T-cell (primary cell): ENCODE results near the gene FAM20C. TPM values are rescaled to one million over a fixed set of nuclear protein-coding genes. Genes with fewer than 3 reads are reported as not detected.

Experiments
- ATAC-seq, 4 experiments: fragments of 200-7000 bp in 3 of 4; fragments of 150-1000 bp in 1 of 4; cut with Tn5 transposase; replicated peaks in 1 of 4; 1 replicate in 3 of 4; 2 replicates in 1 of 4; pipeline ENCODE4 v1.10.0; 2021; ENCODE audit warnings: moderate library complexity in 3 of 4, mild to moderate bottlenecking in 2 of 4, moderate number of reproducible peaks in 1 of 4
- CTCF ChIA-PET, 2 donors: fragments of 300-600 bp; sonication (Branson Sonifier 250); formaldehyde crosslinking; loops; one replicate each; lab custom pipeline; 2022; ENCODE audit warnings: antibody characterized with exemption in 2 of 2; lab: Charles Lee
- POLR2A ChIA-PET, 2 donors: fragments of 300-600 bp; sonication (Branson Sonifier 250); formaldehyde crosslinking; loops; one replicate each; lab custom pipeline; 2022; ENCODE audit warnings: antibody characterized with exemption in 2 of 2; lab: Charles Lee
- DNase-seq, 35 experiments: peaks; one replicate each; pipeline versions ENCODE4 v3.0.0 to v3.0.0-alpha.2; 2013 to 2023
- H3K27ac ChIP-seq: one replicate; pipeline ENCODE4 v1.5.1; 2013; ENCODE audit warnings: low read length
- H3K27me3 ChIP-seq, 2 experiments: replicated peaks in 1 of 2; 1 replicate in 1 of 2; 2 replicates in 1 of 2; pipeline versions ENCODE4 v1.6.1 to v1.7.0; 2013; ENCODE audit warnings: low read length in 1 of 2, mixed read lengths in 1 of 2; ENCODE audit not compliant: control insufficient read depth in 2 of 2, insufficient read depth in 2 of 2; ENCODE audit errors: extremely low read depth in 1 of 2
- H3K36me3 ChIP-seq, 2 donors: 1 replicate in 1 of 2; 2 replicates in 1 of 2; pipeline versions ENCODE4 v1.6.1 to v1.7.0; 2013; ENCODE audit warnings: low read length in 1 of 2; ENCODE audit not compliant: control insufficient read depth in 2 of 2, insufficient read depth in 1 of 2; ENCODE audit errors: extremely low read depth in 1 of 2
- H3K4me1 ChIP-seq, 2 experiments: 1 replicate in 1 of 2; 2 replicates in 1 of 2; pipeline versions ENCODE4 v1.6.1 to v1.7.0; 2013; ENCODE audit warnings: low read length in 2 of 2, mixed read lengths in 1 of 2; ENCODE audit not compliant: insufficient read depth in 2 of 2, control insufficient read depth in 1 of 2; ENCODE audit errors: extremely low read depth in 1 of 2
- H3K4me3 ChIP-seq, 2 donors: 1 replicate in 1 of 2; 2 replicates in 1 of 2; pipeline versions ENCODE4 v1.5.1 to v1.7.0; 2013; ENCODE audit warnings: mild to moderate bottlenecking in 2 of 2, low read length in 1 of 2, moderate library complexity in 1 of 2; ENCODE audit not compliant: control insufficient read depth in 1 of 2; ENCODE audit errors: extremely low read depth in 1 of 2
- H3K9me3 ChIP-seq: 2 replicates; pipeline ENCODE4 v1.7.0; 2013
- H3K27ac Mint-ChIP-seq, 2 donors: one replicate each; pipeline ENCODE4 v1.8.0; 2020 to 2021; ENCODE audit warnings: mild to moderate bottlenecking in 2 of 2, mixed read lengths in 2 of 2
- H3K27me3 Mint-ChIP-seq, 2 donors: one replicate each; pipeline ENCODE4 v1.8.0; 2021 to 2022; ENCODE audit warnings: mixed read lengths in 2 of 2
- H3K36me3 Mint-ChIP-seq: one replicate; pipeline ENCODE4 v1.8.0; 2021; ENCODE audit warnings: mixed read lengths
- H3K4me1 Mint-ChIP-seq, 3 donors: one replicate each; pipeline ENCODE4 v1.8.0; 2020 to 2022; ENCODE audit warnings: mixed read lengths in 3 of 3, mild to moderate bottlenecking in 1 of 3
- H3K4me3 Mint-ChIP-seq, 3 donors: one replicate each; pipeline ENCODE4 v1.8.0; 2020 to 2022; ENCODE audit warnings: mild to moderate bottlenecking in 3 of 3, mixed read lengths in 3 of 3, moderate library complexity in 3 of 3
- H3K9me3 Mint-ChIP-seq, 3 donors: one replicate each; pipeline ENCODE4 v1.8.0; 2020 to 2022; ENCODE audit warnings: mixed read lengths in 3 of 3
- WGBS: methylation state at CpG from one replicate; pipeline ENCODE4 v1.1.5; 2013; ENCODE audit warnings: missing lambda C conversion rate; ENCODE audit not compliant: insufficient coverage; 5-methylcytosine and 5-hydroxymethylcytosine counted together
- total RNA-seq, 35 experiments: library from RNA in 6 of 35; stranded (reverse) in 6 of 35; fragments of 120-200 nt in 1 of 35; gene quantifications; one replicate each; pipeline versions ENCODE4 v1.2.1 to v1.2.4 and lab custom pipeline; 2013 to 2026

The FAM20C gene
- total RNA-seq, 5 donors from 2014 or later (not counting 1 experiment from before 2014, with no cell fraction given), result 0.18 to 2.0 (median 1.2) TPM

DNA sequence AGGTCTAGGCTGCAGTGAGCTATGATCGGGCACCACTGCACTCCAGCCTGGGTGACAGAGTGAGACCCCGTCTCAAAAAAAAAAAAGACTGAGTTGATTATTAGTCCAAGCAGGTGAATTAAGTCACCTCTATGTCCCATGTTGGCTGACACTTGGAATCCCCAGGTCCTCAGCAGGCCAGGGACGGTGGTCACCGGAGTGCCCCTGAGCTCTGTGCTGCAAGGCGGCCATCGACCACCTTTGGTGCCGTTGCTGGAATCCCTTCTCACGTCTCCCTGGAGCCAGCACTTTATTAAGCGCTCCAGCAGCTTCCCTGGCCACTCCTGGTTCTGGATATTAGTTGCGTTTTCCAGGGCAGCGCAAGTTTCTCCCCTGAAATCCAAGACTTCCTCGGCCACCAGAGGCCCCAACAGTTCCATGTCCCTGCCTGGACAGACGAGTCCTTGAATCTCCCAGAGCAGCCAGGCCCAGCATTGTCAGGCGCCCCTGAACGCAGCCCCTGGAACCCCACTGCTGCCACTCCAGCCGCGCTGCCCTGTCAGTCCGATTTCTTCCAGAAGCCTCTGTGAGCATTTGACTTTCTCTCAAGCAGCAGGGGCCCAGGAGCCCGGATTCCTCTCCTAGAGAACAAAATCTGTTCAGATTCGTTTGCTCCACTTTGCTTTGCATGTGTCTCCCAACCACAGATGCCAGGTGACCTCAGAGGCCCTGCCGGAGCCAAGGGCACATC is 59.2 kb downstream of the FAM20C start:
- no peaks in the 10 kb centered on the region for H3K9me3 Mint-ChIP-seq
- DNase-seq (no peak), ATAC-seq (no peak)
- no peak overlapping the region for H3K27ac Mint-ChIP-seq
- peaks cover 0 to 4% of the 10 kb centered on the region in 2 donors for H3K27me3 Mint-ChIP-seq
- POLR2A ChIA-PET, result no interaction called here
- H3K4me3 Mint-ChIP-seq, result no peak overlapping the region
- Histone ChIP-seq H3K27ac (no peak overlapping the region), H3K4me3 (no peak overlapping the region), H3K27me3 (peaks cover 0 to 11% of the 10 kb centered on the region in 2 experiments), H3K9me3 (no peaks in the 10 kb centered on the region), H3K4me1 (no peaks in the 10 kb centered on the region), H3K36me3 (no peaks in the 10 kb centered on the region)
- no peaks in the 10 kb centered on the region for H3K36me3 Mint-ChIP-seq
- H3K4me1 Mint-ChIP-seq, result no peaks in the 10 kb centered on the region
- WGBS, result 86% methylated on average over 21 of the region's 21 CpGs
- CTCF ChIA-PET, result no interaction called here

- Histone ChIP-seq H3K36me3 (no peaks in the 10 kb centered on the region), H3K27me3 (peaks cover 0 to 16% of the 10 kb centered on the region in 2 experiments), H3K27ac (no peak overlapping the region), H3K9me3 (no peaks in the 10 kb centered on the region), H3K4me1 (no peaks in the 10 kb centered on the region), H3K4me3 (no peak overlapping the region)
- Mint-ChIP-seq H3K4me1 (no peaks in the 10 kb centered on the region), H3K9me3 (no peaks in the 10 kb centered on the region), H3K4me3 (no peak overlapping the region), H3K27ac (no peak overlapping the region), H3K27me3 (peaks cover 0 to 4% of the 10 kb centered on the region in 2 donors), H3K36me3 (no peaks in the 10 kb centered on the region)
- 83% methylated on average over 27 of the region's 29 CpGs for WGBS
- ATAC-seq (no peak), DNase-seq (no peak)
- ChIA-PET CTCF (no interaction called here), POLR2A (no interaction called here)
Measured at GRCh38 chr7:252216-252965, 60.0 kb downstream of the FAM20C start.

GRCh38 chr7:252981-253380 is 60.6 kb downstream of the FAM20C start:
- POLR2A ChIA-PET, result no interaction called here
- CTCF ChIA-PET, result no interaction called here
- 88% methylated on average over 22 of the region's 22 CpGs for WGBS
- Mint-ChIP-seq H3K9me3 (no peaks in the 10 kb centered on the region), H3K4me3 (no peak overlapping the region), H3K4me1 (no peaks in the 10 kb centered on the region), H3K27ac (no peak overlapping the region), H3K27me3 (peaks cover 0 to 4% of the 10 kb centered on the region in 2 donors), H3K36me3 (no peaks in the 10 kb centered on the region)
- no peak overlapping the region for H3K4me3 ChIP-seq
- peaks cover 0 to 17% of the 10 kb centered on the region in 2 experiments for H3K27me3 ChIP-seq
- DNase-seq, result no peak
- H3K9me3 ChIP-seq, result no peaks in the 10 kb centered on the region
- no peak overlapping the region for H3K27ac ChIP-seq
- ATAC-seq, result no peak
- no peaks in the 10 kb centered on the region for H3K36me3 ChIP-seq
- no peaks in the 10 kb centered on the region for H3K4me1 ChIP-seq

DNA sequence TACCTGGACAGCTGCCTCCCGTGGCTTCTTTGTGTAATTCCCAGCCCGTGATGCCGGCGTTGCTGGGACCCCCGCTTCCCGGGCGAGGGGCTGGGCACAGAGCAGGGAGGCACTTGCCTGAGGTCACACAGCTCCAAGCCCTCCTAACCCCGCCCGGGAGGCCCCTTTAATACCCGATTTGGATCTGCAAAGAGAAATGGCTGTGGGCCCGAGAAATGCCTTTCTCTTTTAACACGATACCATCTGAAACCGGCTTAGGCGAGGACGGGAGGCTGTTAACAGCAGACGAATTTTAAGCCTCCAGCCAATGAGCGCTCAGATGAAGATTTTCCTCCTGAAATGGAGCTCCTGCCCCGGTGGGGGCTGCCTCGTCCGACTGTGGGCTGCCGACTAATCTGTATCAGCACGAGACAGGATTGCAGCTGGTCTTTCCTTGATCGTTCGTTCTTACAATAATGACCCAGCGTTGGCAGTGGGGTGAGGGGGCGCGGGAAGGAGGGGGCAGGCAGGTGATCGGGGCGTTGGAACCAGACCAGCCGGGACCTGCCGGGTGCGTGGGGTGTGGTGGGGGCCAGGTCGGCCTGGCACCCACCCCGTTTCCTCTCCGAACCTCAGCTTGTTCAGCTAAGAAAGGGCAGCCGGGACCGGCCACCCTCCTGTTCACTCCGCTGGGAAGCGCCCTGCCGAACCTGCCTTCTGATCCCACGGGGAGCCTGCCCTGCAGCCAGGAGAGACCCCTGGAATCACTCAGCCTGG is 61.4 kb downstream of the FAM20C start:
- no peak for ATAC-seq
- CTCF ChIA-PET, result no interaction called here

GRCh38 chr7:254337-255037 is 62.1 kb downstream of the FAM20C start:
- Mint-ChIP-seq H3K36me3 (no peaks in the 10 kb centered on the region), H3K4me3 (no peak overlapping the region), H3K9me3 (no peaks in the 10 kb centered on the region), H3K27ac (no peak overlapping the region), H3K4me1 (no peaks in the 10 kb centered on the region), H3K27me3 (peaks cover 0 to 4% of the 10 kb centered on the region in 2 donors)
- Histone ChIP-seq H3K9me3 (no peaks in the 10 kb centered on the region), H3K4me3 (no peak overlapping the region), H3K27ac (no peak overlapping the region), H3K36me3 (no peaks in the 10 kb centered on the region), H3K27me3 (peaks cover 0 to 17% of the 10 kb centered on the region in 2 experiments), H3K4me1 (no peaks in the 10 kb centered on the region)
- WGBS, result 89% methylated on average over 9 of the region's 31 CpGs
- CTCF ChIA-PET, result no interaction called here
- ATAC-seq (no peak), DNase-seq (no peak)
- POLR2A ChIA-PET, result no interaction called here

More for the DNA sequence above, 61.4 kb downstream of the FAM20C start:
- peaks cover 0 to 4% of the 10 kb centered on the region in 2 donors for H3K27me3 Mint-ChIP-seq
- Histone ChIP-seq H3K27ac (no peak overlapping the region), H3K9me3 (no peaks in the 10 kb centered on the region), H3K4me1 (no peaks in the 10 kb centered on the region), H3K36me3 (no peaks in the 10 kb centered on the region), H3K27me3 (peaks cover 0 to 17% of the 10 kb centered on the region in 2 experiments), H3K4me3 (no peak overlapping the region)
- H3K36me3 Mint-ChIP-seq, result no peaks in the 10 kb centered on the region
- 85% methylated on average over 39 of the region's 41 CpGs for WGBS
- no peaks in the 10 kb centered on the region for H3K9me3 Mint-ChIP-seq
- no peaks in the 10 kb centered on the region for H3K4me1 Mint-ChIP-seq
- POLR2A ChIA-PET, result no interaction called here
- H3K27ac Mint-ChIP-seq, result no peak overlapping the region
- no peak overlapping the region for H3K4me3 Mint-ChIP-seq
- DNase-seq, result no peak

- H3K4me3 Mint-ChIP-seq, result no peak overlapping the region
- H3K4me1 ChIP-seq, result no peaks in the 10 kb centered on the region
- ChIA-PET CTCF (no interaction called here), POLR2A (no interaction called here)
- ATAC-seq (no peak), DNase-seq (no peak)
- no peak overlapping the region for H3K4me3 ChIP-seq
- 90% methylated on average over 15 of the region's 19 CpGs for WGBS
- peaks cover 0 to 17% of the 10 kb centered on the region in 2 experiments for H3K27me3 ChIP-seq
- no peaks in the 10 kb centered on the region for H3K9me3 ChIP-seq
- no peak overlapping the region for H3K27ac ChIP-seq
- no peaks in the 10 kb centered on the region for H3K36me3 ChIP-seq
- H3K36me3 Mint-ChIP-seq, result no peaks in the 10 kb centered on the region
- no peaks in the 10 kb centered on the region for H3K9me3 Mint-ChIP-seq
- H3K27me3 Mint-ChIP-seq, result peaks cover 0 to 4% of the 10 kb centered on the region in 2 donors
- no peak overlapping the region for H3K27ac Mint-ChIP-seq
- no peaks in the 10 kb centered on the region for H3K4me1 Mint-ChIP-seq
Measured at GRCh38 chr7:255038-255435, 62.7 kb downstream of the FAM20C start.
